Kidney epithelial cell (primary cell): ENCODE results near the gene C19orf67. TPM values are rescaled to one million over a fixed set of nuclear protein-coding genes. Genes with fewer than 3 reads are reported as not detected.

Experiments
- DNase-seq: peaks from one replicate; pipeline ENCODE4 v3.0.0-alpha.2; 2010; ENCODE audit warnings: low read depth
- H3K27me3 ChIP-seq: 2 replicates; pipeline ENCODE4 v1.6.0; 2011; ENCODE audit warnings: low read length; ENCODE audit not compliant: control insufficient read depth, insufficient read depth
- H3K36me3 ChIP-seq: 2 replicates; pipeline ENCODE4 v1.5.1; 2011; ENCODE audit warnings: low read length; ENCODE audit not compliant: control insufficient read depth, insufficient read depth
- H3K4me3 ChIP-seq: 2 replicates; pipeline ENCODE4 v1.5.1; 2011; ENCODE audit warnings: low read depth, mild to moderate bottlenecking, control low read depth, low read length
- total RNA-seq: library from RNA; depleted of rRNA; stranded (reverse); fragments of >200 nt; gene quantifications from 2 replicates; pipeline ENCODE4 v1.2.3, GENCODE V29; 2015
- TF ChIP-seq, protein P1 (sequence below): IDR thresholded peaks from 2 replicates; pipeline ENCODE4 v1.5.1; 2011; ENCODE audit warnings: mild to moderate bottlenecking, moderate library complexity, low read length, control low read depth, inconsistent platforms; ENCODE audit not compliant: insufficient read depth, poor library complexity, severe bottlenecking

C19orf67 gene
- total RNA-seq, 1 donor from 2014 or later: not detected

DNA sequence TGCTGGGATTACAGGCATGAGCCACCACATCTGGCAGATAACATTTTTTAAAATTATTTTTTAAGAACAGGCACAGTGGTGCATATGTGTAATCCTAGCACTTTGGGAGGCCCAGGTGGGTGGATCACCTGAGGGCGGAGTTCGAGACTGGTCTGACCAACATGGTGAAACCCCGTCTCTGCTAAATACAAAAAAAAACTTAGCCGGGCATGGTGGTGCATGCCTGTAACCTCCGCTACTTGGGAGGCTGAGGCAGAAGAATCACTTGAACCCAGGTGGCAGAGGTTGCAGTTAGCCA is 23.1 kb downstream of the C19orf67 start:
- TF ChIP-seq, protein P1, sequence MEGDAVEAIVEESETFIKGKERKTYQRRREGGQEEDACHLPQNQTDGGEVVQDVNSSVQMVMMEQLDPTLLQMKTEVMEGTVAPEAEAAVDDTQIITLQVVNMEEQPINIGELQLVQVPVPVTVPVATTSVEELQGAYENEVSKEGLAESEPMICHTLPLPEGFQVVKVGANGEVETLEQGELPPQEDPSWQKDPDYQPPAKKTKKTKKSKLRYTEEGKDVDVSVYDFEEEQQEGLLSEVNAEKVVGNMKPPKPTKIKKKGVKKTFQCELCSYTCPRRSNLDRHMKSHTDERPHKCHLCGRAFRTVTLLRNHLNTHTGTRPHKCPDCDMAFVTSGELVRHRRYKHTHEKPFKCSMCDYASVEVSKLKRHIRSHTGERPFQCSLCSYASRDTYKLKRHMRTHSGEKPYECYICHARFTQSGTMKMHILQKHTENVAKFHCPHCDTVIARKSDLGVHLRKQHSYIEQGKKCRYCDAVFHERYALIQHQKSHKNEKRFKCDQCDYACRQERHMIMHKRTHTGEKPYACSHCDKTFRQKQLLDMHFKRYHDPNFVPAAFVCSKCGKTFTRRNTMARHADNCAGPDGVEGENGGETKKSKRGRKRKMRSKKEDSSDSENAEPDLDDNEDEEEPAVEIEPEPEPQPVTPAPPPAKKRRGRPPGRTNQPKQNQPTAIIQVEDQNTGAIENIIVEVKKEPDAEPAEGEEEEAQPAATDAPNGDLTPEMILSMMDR: no peak
- no peak overlapping the region for H3K4me3 ChIP-seq
- DNase-seq: no peak

DNA sequence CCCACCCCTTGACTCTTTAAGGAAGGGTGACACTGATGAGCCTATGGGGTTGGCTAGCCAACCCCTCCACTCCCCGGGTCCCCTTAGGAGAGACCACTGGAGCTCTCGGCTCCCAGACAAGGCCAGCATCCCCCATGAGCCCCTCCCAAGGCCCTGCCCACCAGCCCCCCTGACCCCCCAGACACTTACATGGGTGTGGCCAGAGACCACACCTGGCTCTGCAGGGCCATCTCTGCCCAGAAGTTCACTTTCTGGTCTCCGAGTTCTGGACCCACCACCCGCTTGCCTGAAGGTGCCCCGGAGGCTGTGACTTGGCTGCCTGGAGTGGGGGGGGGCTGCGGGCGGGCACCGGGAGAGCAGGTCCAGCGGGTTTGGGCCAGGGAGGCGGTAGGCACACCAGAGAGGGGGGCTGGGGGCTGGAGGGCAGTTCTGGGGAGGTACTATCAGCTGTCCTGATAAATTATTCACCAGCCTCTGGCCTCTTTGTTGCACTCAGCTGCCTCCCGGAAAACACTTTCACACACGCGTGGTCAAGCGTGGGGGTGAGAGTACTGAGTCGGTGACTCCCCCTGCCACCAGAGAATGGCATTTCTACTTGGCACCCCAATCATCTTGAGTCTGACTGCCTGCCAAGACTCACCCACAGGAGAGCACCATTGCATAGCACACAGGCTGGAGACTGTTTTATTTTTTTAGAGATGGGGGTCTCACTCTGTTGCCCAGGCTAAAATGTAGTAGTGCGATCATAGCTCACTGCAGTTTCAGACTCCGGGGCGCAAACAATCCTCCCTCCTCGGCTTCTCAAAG is 23.6 kb downstream of the C19orf67 start, which contains the start of gene PALM3:
Gene PALM3 (minus strand): TSS at position 326 of the 807 bp plus-strand sequence. CDS start 96 bp downstream, at position 230.
- H3K27me3 ChIP-seq: peaks cover 24% of the 10 kb centered on the region
- TF ChIP-seq, protein P1: no peak
- DNase-seq: no peak
- no peaks in the 10 kb centered on the region for H3K36me3 ChIP-seq
- peak within 1 kb of the TSS; percentile 1 for H3K4me3 ChIP-seq

More for the DNA sequence above, 23.1 kb downstream of the C19orf67 start:
- H3K36me3 ChIP-seq: no peaks in the 10 kb centered on the region
- H3K27me3 ChIP-seq: peaks cover 24% of the 10 kb centered on the region

DNA sequence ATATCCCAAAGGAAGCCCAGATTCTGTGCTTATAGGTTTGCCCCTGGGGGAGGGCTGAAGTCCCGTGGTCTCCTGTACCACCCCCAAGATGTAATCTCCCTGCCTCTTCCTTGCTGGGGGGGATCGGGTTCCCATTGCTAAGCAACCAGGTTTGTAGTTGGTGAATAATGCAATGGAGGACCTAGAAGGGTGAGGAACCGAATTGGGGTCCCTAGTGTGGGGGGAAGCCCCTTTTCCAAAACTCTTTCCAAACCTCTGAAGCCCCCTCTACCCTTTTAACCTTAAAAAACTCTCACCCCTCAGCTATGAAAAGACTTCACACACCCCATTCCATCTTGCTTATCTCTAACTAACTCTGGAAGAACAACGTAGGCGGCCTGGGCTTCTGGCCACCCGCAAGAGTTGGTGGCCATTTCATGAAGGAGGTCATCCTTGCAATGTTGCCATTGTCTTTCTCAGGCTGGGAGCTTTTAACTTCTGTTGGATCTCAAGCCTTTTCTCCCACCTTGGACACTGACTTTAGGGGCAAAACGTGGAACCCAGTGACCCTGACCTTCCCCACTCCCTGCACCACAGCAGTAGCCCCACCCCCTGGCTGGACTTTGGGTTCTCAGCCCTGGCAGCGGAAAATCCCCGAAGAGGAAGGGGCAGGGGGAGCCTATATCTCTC is 24.4 kb downstream of the C19orf67 start:
- Histone ChIP-seq H3K36me3 (no peaks in the 10 kb centered on the region), H3K27me3 (peaks cover 24% of the 10 kb centered on the region), H3K4me3 (peak overlapping the region; percentile 1)
- no peak for DNase-seq
- TF ChIP-seq, protein P1: no peak

DNA sequence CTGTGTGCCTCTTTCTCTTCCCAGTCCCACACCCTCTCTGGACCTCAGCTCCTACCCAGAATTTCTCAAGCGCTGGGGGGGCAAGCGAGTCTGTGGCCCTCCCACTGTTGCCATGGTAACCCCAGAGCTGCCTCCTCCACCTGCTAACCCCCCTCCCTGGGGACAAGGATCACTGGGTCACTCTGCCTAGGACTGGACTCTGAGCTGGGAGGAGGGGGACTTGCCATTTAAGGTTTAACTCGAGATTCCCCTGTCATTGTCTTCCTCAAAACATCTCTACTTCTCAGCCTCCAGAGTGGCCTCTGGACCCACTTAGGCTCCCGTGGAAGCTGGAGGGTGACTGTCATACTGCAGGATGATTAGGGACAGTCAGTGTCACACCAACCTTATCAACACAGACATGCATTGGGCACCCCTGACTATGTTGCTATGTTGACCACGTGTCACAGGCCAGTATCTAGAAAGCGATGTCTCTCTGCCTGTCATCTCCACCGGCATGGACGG is 25.9 kb downstream of the C19orf67 start:
- Histone ChIP-seq H3K36me3 (no peaks in the 10 kb centered on the region), H3K27me3 (peaks cover 26% of the 10 kb centered on the region), H3K4me3 (no peak overlapping the region)
- DNase-seq: no peak
- TF ChIP-seq, protein P1: no peak

DNA sequence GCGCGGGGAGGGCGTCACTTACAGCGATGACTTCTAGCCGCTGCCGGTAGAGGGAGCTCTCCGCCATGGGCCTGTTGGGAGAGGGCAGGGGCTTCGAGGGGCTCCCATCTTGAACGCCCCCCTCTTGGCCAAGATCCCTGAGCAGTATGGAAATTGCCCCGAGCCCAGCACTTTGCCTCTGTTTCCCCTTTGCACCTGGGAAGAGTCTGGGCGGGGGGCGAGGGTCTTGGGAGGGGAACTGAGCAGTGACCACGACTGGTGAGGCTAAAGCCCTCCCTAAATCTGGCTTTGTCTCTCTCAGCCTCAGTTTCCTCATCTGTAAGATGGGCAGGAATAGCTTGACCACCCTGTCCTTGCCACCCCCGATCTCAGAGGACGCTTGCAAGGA is 26.5 kb downstream of the C19orf67 start:
- no peak overlapping the region for H3K4me3 ChIP-seq
- DNase-seq: no peak
- peaks cover 26% of the 10 kb centered on the region for H3K27me3 ChIP-seq
- TF ChIP-seq, protein P1: peak; percentile 88
- no peaks in the 10 kb centered on the region for H3K36me3 ChIP-seq
